A549 (cell line): ENCODE results near the gene PRRX1. TPM values are rescaled to one million over a fixed set of nuclear protein-coding genes. Genes with fewer than 3 reads are reported as not detected.

Experiments
- ATAC-seq, 2 experiments: fragments of 200-7000 bp in 1 of 2; fragments of >200 bp in 1 of 2; cut with Nextera tagmentation in 1 of 2; cut with Tn5 transposase in 1 of 2; 3 replicates each; pipeline versions ENCODE4 v1.8.0 to v1.9.1; 2018 to 2020; ENCODE audit warnings: mild to moderate bottlenecking in 1 of 2, moderate library complexity in 1 of 2
- CTCF ChIA-PET: fragments of 300-600 bp; sonication (Branson Sonifier 250); formaldehyde crosslinking; extraction: SDS; loops from one replicate; lab custom pipeline; 2021; ENCODE audit warnings: antibody characterized with exemption, inconsistent platforms; lab: Yijun Ruan, JAX
- POLR2A ChIA-PET: fragments of 350-600 bp; formaldehyde crosslinking; extraction: SDS; loops from one replicate; lab custom pipeline; 2021; ENCODE audit warnings: antibody characterized with exemption, inconsistent platforms; lab: Yijun Ruan, JAX
- DNase-seq, 2 experiments: peaks; one replicate each; pipeline versions ENCODE4 v3.0.0 to v3.0.0-alpha.2; 2011 to 2016; ENCODE audit warnings: low read depth in 1 of 2, low spot score in 1 of 2
- FAIRE-seq: peaks from 2 replicates; lab custom pipeline; 2011; peaks lifted over from hg19 to GRCh38; lab: Jason Lieb, UNC
- H3K27ac ChIP-seq, 2 experiments: fragments of >200 bp; sonication (Bioruptor Twin); formaldehyde crosslinking; 3 replicates each; pipeline ENCODE4 v1.5.1; 2016 to 2017
- H3K4me1 ChIP-seq: fragments of >200 bp; sonication (Bioruptor Twin); formaldehyde crosslinking; 3 replicates; pipeline ENCODE4 v1.6.1; 2016
- H3K4me2 ChIP-seq: fragments of >200 bp; sonication (Bioruptor Twin); formaldehyde crosslinking; 3 replicates; pipeline ENCODE4 v1.6.1; 2016
- H3K4me3 ChIP-seq: fragments of >200 bp; sonication (Bioruptor Twin); formaldehyde crosslinking; 3 replicates; pipeline ENCODE4 v1.5.1; 2016
- H3K9me3 ChIP-seq: fragments of >200 bp; sonication (Bioruptor Twin); formaldehyde crosslinking; 3 replicates; pipeline ENCODE4 v1.6.1; 2016
- CBX2 ChIP-seq: fragments of 200-600 bp; sonication (generic); IDR thresholded peaks from 2 replicates; pipeline ENCODE4 v1.6.1; 2016; ENCODE audit warnings: low read depth, mild to moderate bottlenecking, borderline replicate concordance
- CHD2 ChIP-seq: fragments of 150-350 bp; IDR thresholded peaks from 2 replicates; pipeline ENCODE4 v1.6.1; 2014; ENCODE audit warnings: low read length; ENCODE audit not compliant: partially characterized antibody
- EHF ChIP-seq: fragments of 250-450 bp; sonication (Bioruptor Pico); IDR thresholded peaks from 2 replicates; pipeline ENCODE4 v1.5.0; 2020; ENCODE audit warnings: mild to moderate bottlenecking
- EHMT2 ChIP-seq: fragments of 200-600 bp; sonication (generic); IDR thresholded peaks from 2 replicates; pipeline ENCODE4 v1.6.1; 2016; ENCODE audit warnings: antibody characterized with exemption, low read depth, mild to moderate bottlenecking, moderate library complexity
- EP300 ChIP-seq, 2 experiments: fragments of >200 bp; sonication (Bioruptor Twin); formaldehyde crosslinking; IDR thresholded peaks; 2 replicates in 1 of 2; 3 replicates in 1 of 2; pipeline ENCODE4 v1.6.1; 2016 to 2017
- FOSB ChIP-seq: fragments of 250-450 bp; sonication (Bioruptor Pico); IDR thresholded peaks from 2 replicates; pipeline ENCODE4 v1.5.0; 2020; ENCODE audit warnings: mild to moderate bottlenecking, moderate library complexity
- FOSL2 ChIP-seq, 2 experiments: fragments of 450-650 bp in 1 of 2; fragments of >200 bp in 1 of 2; sonication (Bioruptor Twin) in 1 of 2; formaldehyde crosslinking; IDR thresholded peaks; 2 replicates each; pipeline versions ENCODE4 v1.5.0 to v1.6.1; 2016 to 2020; ENCODE audit warnings: mild to moderate bottlenecking in 1 of 2, moderate library complexity in 1 of 2
- FOXS1 ChIP-seq: fragments of 250-450 bp; sonication (Bioruptor Pico); IDR thresholded peaks from 2 replicates; pipeline ENCODE4 v1.5.0; 2020; ENCODE audit warnings: mild to moderate bottlenecking, moderate library complexity
- GATA3 ChIP-seq: IDR thresholded peaks from 2 replicates; pipeline ENCODE4 v1.6.1; 2012; ENCODE audit warnings: borderline replicate concordance
- HEYL ChIP-seq: fragments of 250-450 bp; sonication (Bioruptor Pico); IDR thresholded peaks from 2 replicates; pipeline ENCODE4 v1.8.0; 2021; ENCODE audit warnings: mild to moderate bottlenecking, moderate library complexity
- HOXB13 ChIP-seq: fragments of 250-450 bp; sonication (Bioruptor Pico); IDR thresholded peaks from 2 replicates; pipeline ENCODE4 v1.5.0; 2020; ENCODE audit warnings: low read depth, mild to moderate bottlenecking, moderate library complexity
- HOXB5 ChIP-seq: fragments of 250-450 bp; sonication (Bioruptor Pico); IDR thresholded peaks from 2 replicates; pipeline ENCODE4 v1.5.0; 2020; ENCODE audit warnings: mild to moderate bottlenecking, moderate library complexity
- MAFK ChIP-seq: fragments of 450-650 bp; IDR thresholded peaks from 2 replicates; pipeline ENCODE4 v1.6.1; 2014; ENCODE audit not compliant: partially characterized antibody
- MAZ ChIP-seq: fragments of 150-350 bp; IDR thresholded peaks from 2 replicates; pipeline ENCODE4 v1.6.1; 2014; ENCODE audit warnings: antibody characterized with exemption, low read depth, low read length, borderline replicate concordance
- NFE2L2 ChIP-seq: fragments of 150-350 bp; conservative IDR thresholded peaks from 2 replicates; pipeline ENCODE4 v1.6.1; 2014; ENCODE audit warnings: low read length
- PHF8 ChIP-seq: fragments of 200-600 bp; sonication (generic); IDR thresholded peaks from 2 replicates; pipeline ENCODE4 v1.6.1; 2016; ENCODE audit warnings: low read depth, mild to moderate bottlenecking, antibody characterized with exemption, moderate library complexity, borderline replicate concordance
- RAD21 ChIP-seq, 2 experiments: fragments of >200 bp in 1 of 2; sonication (Bioruptor Twin) in 1 of 2; formaldehyde crosslinking in 1 of 2; IDR thresholded peaks in 1 of 2; conservative IDR thresholded peaks in 1 of 2; 2 replicates in 1 of 2; 3 replicates in 1 of 2; pipeline ENCODE4 v1.6.1; 2012 to 2018; ENCODE audit warnings: inconsistent platforms in 1 of 2
- RCOR1 ChIP-seq: fragments of 150-350 bp; IDR thresholded peaks from 2 replicates; pipeline ENCODE4 v1.6.1; 2014; ENCODE audit warnings: antibody characterized with exemption, low read length, low read depth
- RFX5 ChIP-seq: fragments of 450-650 bp; IDR thresholded peaks from 2 replicates; pipeline ENCODE4 v1.7.1; 2014; ENCODE audit warnings: antibody characterized with exemption, mild to moderate bottlenecking, moderate library complexity
- SREBF2 ChIP-seq: fragments of 450-650 bp; IDR thresholded peaks from 2 replicates; pipeline ENCODE4 v1.6.1; 2014; ENCODE audit warnings: mild to moderate bottlenecking, moderate library complexity
- TFCP2L1 ChIP-seq: fragments of 250-450 bp; sonication (Bioruptor Pico); IDR thresholded peaks from 2 replicates; pipeline ENCODE4 v1.5.0; 2021; ENCODE audit warnings: mild to moderate bottlenecking
- ZC3H11A ChIP-seq: fragments of 450-650 bp; IDR thresholded peaks from 2 replicates; pipeline ENCODE4 v1.6.1; 2014; ENCODE audit warnings: antibody characterized with exemption, mild to moderate bottlenecking
- ZFP36 ChIP-seq: fragments of 450-650 bp; IDR thresholded peaks from 2 replicates; pipeline ENCODE4 v1.6.1; 2014; ENCODE audit warnings: borderline replicate concordance; ENCODE audit not compliant: partially characterized antibody
- WGBS: methylation state at CpG from one replicate; pipeline ENCODE4 v1.1.6; 2017; ENCODE audit errors: missing lambda C conversion rate; 5-methylcytosine and 5-hydroxymethylcytosine counted together
- polyA plus RNA-seq, 4 experiments: library from polyadenylated mRNA; depleted of rRNA in 3 of 4; stranded (reverse); fragments of >200 nt; fragmentation: RNase III in 1 of 4; extraction: RNeasy Plus Mini Kit Qiagen cat#74134 plus additional on column Dnase treatment in 1 of 4; gene quantifications; 2 replicates in 3 of 4; 3 replicates in 1 of 4; pipeline ENCODE4 v1.2.3, GENCODE V29; 2011 to 2017
- TF ChIP-seq, protein P1 (sequence below): IDR thresholded peaks from 2 replicates; pipeline ENCODE4 v1.6.1; 2012
- TF ChIP-seq, protein P2 (sequence below): fragments of 450-650 bp; IDR thresholded peaks from 2 replicates; pipeline ENCODE4 v1.6.1; 2014; ENCODE audit warnings: antibody characterized with exemption
- TF ChIP-seq, protein P3 (sequence below): IDR thresholded peaks from 2 replicates; pipeline ENCODE4 v1.6.1; 2012
- TF ChIP-seq, protein P4 (sequence below): fragments of >200 bp; sonication (Bioruptor Twin); formaldehyde crosslinking; IDR thresholded peaks from 3 replicates; pipeline ENCODE4 v1.6.1; 2016
- TF ChIP-seq, protein P5 (sequence below): fragments of >200 bp; sonication (Bioruptor Twin); formaldehyde crosslinking; IDR thresholded peaks from 2 replicates; pipeline ENCODE4 v1.6.1; 2016

Gene PRRX1
- polyA plus RNA-seq, 2 of the 4 experiments (the other 2 are of a cell fraction) = 0.14 TPM; not detected in 1

DNA sequence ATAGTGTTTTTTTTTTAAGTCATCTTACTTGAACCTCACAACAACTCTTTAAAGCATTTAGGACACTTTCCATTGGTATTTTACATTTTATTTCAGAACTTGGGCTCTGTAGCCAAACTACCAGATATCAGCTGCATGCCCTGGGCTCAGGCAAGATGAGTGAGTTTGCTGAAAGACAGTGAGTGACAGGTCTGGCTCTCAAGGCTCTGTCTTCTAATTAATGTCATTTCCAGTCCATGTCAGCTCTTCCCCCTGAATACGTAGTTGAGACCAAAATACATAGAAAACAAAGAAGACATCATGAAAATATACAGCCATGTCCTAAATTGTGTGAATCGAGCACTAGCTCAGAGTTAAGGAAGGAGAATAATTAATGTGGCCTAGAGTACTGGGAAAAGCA, 39.7 kb downstream of the PRRX1 start:
- no peak overlapping the region for H3K4me3 ChIP-seq
- no peak overlapping the region for H3K27ac ChIP-seq
- POLR2A ChIA-PET = no interaction called here
- no peaks in the 10 kb centered on the region for H3K4me1 ChIP-seq
- TF ChIP-seq, protein P1, sequence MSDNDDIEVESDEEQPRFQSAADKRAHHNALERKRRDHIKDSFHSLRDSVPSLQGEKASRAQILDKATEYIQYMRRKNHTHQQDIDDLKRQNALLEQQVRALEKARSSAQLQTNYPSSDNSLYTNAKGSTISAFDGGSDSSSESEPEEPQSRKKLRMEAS = no peak
- TF ChIP-seq FOSL2 (IDR thresholded peaks at IDR 0.05) (no peak), FOSL2 (CRISPR knock-in tag; IDR thresholded peaks at IDR 0.05) (no peak), HOXB5 (CRISPR knock-in tag) (no peak), RFX5 (no peak), MAFK (no peak), NFE2L2 (no peak), FOSB (CRISPR knock-in tag) (no peak)
- TF ChIP-seq, protein P2, sequence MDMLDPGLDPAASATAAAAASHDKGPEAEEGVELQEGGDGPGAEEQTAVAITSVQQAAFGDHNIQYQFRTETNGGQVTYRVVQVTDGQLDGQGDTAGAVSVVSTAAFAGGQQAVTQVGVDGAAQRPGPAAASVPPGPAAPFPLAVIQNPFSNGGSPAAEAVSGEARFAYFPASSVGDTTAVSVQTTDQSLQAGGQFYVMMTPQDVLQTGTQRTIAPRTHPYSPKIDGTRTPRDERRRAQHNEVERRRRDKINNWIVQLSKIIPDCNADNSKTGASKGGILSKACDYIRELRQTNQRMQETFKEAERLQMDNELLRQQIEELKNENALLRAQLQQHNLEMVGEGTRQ = no peak
- no peak for ATAC-seq
- no peak overlapping the region for H3K4me2 ChIP-seq
- CTCF ChIA-PET = no interaction called here
- no peak for FAIRE-seq
- no peaks in the 10 kb centered on the region for H3K9me3 ChIP-seq
- WGBS = 23% methylated on average over 2 of the region's 2 CpGs
- DNase-seq = no peak

DNA sequence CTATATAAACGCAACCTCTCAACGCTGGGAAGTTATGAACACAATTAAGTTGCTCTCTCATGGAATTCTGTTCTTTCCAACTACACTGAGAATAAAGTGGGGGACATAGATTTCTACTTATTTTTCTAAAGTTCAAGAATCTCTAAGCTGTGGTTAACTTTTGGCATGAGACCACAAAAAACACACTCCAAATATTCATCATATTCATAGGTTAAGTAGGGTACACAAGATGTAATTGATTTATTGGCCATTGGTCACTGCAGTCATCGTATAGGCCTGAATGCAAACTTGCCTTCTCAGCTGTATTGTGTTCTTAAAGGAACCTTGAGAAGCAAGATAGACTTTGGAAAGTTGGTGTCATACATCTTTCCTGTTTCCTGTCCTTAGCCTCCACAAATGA, 40.3 kb downstream of the PRRX1 start:
- CTCF ChIA-PET = no interaction called here
- H3K4me1 ChIP-seq = no peaks in the 10 kb centered on the region
- TF ChIP-seq, protein P2 = no peak
- no peak for TF ChIP-seq SREBF2
- TF ChIP-seq EP300 (IDR thresholded peaks at IDR 0.05) = no peak
- TF ChIP-seq TFCP2L1 (CRISPR knock-in tag) = no peak
- TF ChIP-seq, protein P3, sequence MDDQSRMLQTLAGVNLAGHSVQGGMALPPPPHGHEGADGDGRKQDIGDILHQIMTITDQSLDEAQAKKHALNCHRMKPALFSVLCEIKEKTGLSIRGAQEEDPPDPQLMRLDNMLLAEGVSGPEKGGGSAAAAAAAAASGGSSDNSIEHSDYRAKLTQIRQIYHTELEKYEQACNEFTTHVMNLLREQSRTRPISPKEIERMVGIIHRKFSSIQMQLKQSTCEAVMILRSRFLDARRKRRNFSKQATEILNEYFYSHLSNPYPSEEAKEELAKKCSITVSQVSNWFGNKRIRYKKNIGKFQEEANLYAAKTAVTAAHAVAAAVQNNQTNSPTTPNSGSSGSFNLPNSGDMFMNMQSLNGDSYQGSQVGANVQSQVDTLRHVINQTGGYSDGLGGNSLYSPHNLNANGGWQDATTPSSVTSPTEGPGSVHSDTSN = no peak
- no peak for TF ChIP-seq HEYL (CRISPR knock-in tag)
- no peak for TF ChIP-seq EHF (CRISPR knock-in tag)
- TF ChIP-seq, protein P4, sequence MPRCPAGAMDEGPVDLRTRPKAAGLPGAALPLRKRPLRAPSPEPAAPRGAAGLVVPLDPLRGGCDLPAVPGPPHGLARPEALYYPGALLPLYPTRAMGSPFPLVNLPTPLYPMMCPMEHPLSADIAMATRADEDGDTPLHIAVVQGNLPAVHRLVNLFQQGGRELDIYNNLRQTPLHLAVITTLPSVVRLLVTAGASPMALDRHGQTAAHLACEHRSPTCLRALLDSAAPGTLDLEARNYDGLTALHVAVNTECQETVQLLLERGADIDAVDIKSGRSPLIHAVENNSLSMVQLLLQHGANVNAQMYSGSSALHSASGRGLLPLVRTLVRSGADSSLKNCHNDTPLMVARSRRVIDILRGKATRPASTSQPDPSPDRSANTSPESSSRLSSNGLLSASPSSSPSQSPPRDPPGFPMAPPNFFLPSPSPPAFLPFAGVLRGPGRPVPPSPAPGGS = no peak
- TF ChIP-seq FOXS1 (CRISPR knock-in tag) = no peak
- no peak for TF ChIP-seq FOSB (CRISPR knock-in tag)
- TF ChIP-seq RFX5 = no peak
- TF ChIP-seq HOXB5 (CRISPR knock-in tag) = no peak
- H3K4me2 ChIP-seq = no peak overlapping the region
- H3K27ac ChIP-seq = no peak overlapping the region
- no peak for FAIRE-seq
- ATAC-seq = no peak
- no peak overlapping the region for H3K4me3 ChIP-seq
- no peaks in the 10 kb centered on the region for H3K9me3 ChIP-seq
- no peak for DNase-seq
- POLR2A ChIA-PET = no interaction called here
- WGBS = 56% methylated on average over 3 of the region's 3 CpGs

DNA sequence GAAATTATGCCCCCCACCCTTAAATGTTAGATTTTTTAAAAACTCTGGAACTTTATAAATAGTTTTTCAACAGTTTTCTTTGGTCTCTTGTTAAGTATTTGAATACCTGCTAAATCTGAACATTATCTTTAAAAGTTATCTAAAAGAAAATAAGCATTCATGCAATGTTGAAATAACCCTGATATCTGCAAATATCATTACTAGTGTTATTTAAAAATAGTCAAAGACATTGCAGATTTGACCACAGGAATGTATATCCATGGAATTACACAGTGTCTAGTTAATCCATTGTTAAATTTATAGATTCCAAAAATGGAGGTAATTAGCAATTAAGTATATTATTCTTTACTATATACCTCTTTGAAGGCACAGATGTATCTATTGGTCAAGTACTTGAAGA, 42.0 kb downstream of the PRRX1 start:
- no peak for DNase-seq
- H3K4me1 ChIP-seq = no peaks in the 10 kb centered on the region
- no peak for FAIRE-seq
- H3K27ac ChIP-seq = no peak overlapping the region
- H3K4me3 ChIP-seq = no peak overlapping the region
- no peaks in the 10 kb centered on the region for H3K9me3 ChIP-seq
- ChIA-PET POLR2A (no interaction called here), CTCF (no interaction called here)
- no peak overlapping the region for H3K4me2 ChIP-seq
- no peak for ATAC-seq
- TF ChIP-seq EP300 (IDR thresholded peaks at IDR 0.05) (no peak), HOXB13 (no peak), SREBF2 (no peak), RCOR1 (no peak), PHF8 (no peak), GATA3 (no peak), MAZ (no peak), CHD2 (no peak), CBX2 (no peak), ZC3H11A (no peak), TFCP2L1 (CRISPR knock-in tag) (no peak), ZFP36 (no peak), EHMT2 (no peak), RAD21 (conservative IDR thresholded peaks at IDR 0.05 in 1 of 2, IDR thresholded peaks at IDR 0.05 in 1 of 2) (no peak), FOSB (CRISPR knock-in tag) (no peak)
- TF ChIP-seq, protein P4 = no peak
- TF ChIP-seq, protein P2 = no peak
- TF ChIP-seq, protein P5, sequence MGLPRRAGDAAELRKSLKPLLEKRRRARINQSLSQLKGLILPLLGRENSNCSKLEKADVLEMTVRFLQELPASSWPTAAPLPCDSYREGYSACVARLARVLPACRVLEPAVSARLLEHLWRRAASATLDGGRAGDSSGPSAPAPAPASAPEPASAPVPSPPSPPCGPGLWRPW = no peak
